Lung (tissue), 12 donors: ENCODE data around the gene IGFBP5. TPM values are rescaled to one million over a fixed set of nuclear protein-coding genes. Genes with fewer than 3 reads are reported as not detected.

Experiments used
- ATAC-seq: fragments of 200-7000 bp; cut with Tn5 transposase; one replicate; pipeline ENCODE4 v1.9.1; 2020; ENCODE audit warnings: moderate number of reproducible peaks; ENCODE audit not compliant: insufficient read depth, low FRiP score
- DNase-seq, 3 donors: peaks; one replicate each; pipeline ENCODE4 v3.0.0-alpha.2; 2013 to 2017
- H3K27ac ChIP-seq, 2 donors: one replicate each; pipeline ENCODE4 v1.5.1; 2013; ENCODE audit warnings: mild to moderate bottlenecking in 2 of 2, moderate library complexity in 2 of 2, control low read depth in 1 of 2, inconsistent platforms in 1 of 2, low read depth in 1 of 2, low read length in 1 of 2
- H3K27me3 ChIP-seq, 3 donors: one replicate each; pipeline ENCODE4 v1.5.1; 2013; ENCODE audit warnings: low read length in 2 of 3; ENCODE audit not compliant: control insufficient read depth in 3 of 3, insufficient read depth in 3 of 3
- H3K36me3 ChIP-seq, 4 donors: one replicate each; pipeline ENCODE4 v1.5.1; 2013; ENCODE audit warnings: low read length in 4 of 4, mild to moderate bottlenecking in 1 of 4, moderate library complexity in 1 of 4; ENCODE audit not compliant: control insufficient read depth in 4 of 4, insufficient read depth in 4 of 4
- H3K4me1 ChIP-seq, 5 donors: one replicate each; pipeline ENCODE4 v1.5.1; 2013; ENCODE audit warnings: low read length in 5 of 5, mild to moderate bottlenecking in 2 of 5, moderate library complexity in 1 of 5; ENCODE audit not compliant: control insufficient read depth in 5 of 5, insufficient read depth in 5 of 5
- H3K4me3 ChIP-seq: one replicate; pipeline ENCODE4 v1.5.1; 2013; ENCODE audit warnings: mild to moderate bottlenecking, control low read depth, moderate library complexity
- H3K9ac ChIP-seq, 2 donors: one replicate each; pipeline ENCODE4 v1.5.1; 2013; ENCODE audit warnings: low read length in 2 of 2, control low read depth in 1 of 2; ENCODE audit not compliant: insufficient read depth in 1 of 2
- H3K9me3 ChIP-seq, 4 donors: one replicate each; pipeline ENCODE4 v1.5.1; 2013; ENCODE audit warnings: low read length in 3 of 4, mild to moderate bottlenecking in 1 of 4, moderate library complexity in 1 of 4; ENCODE audit not compliant: control insufficient read depth in 4 of 4, insufficient read depth in 3 of 4
- CTCF ChIP-seq: IDR thresholded peaks from 2 replicates; pipeline ENCODE4 v1.5.1; 2012; ENCODE audit warnings: mild to moderate bottlenecking; ENCODE audit errors: control extremely low read depth, extremely low read depth
- WGBS, 2 donors: extraction: QIAGEN DNeasy Blood & Tissue Kit; methylation state at CpG; one replicate each; pipeline ENCODE4 v1.1.7; 2013; 5-methylcytosine and 5-hydroxymethylcytosine counted together
- polyA plus RNA-seq, 2 donors: library from polyadenylated mRNA; stranded (reverse); fragments of 200-250 nt; gene quantifications; one replicate each; pipeline ENCODE4 v1.2.1, GENCODE V29; 2013
- total RNA-seq, 2 donors: library from RNA; depleted of rRNA in 1 of 2; stranded (reverse); fragments of >200 nt in 1 of 2; gene quantifications; one replicate each; pipeline ENCODE4 v1.2.1, GENCODE V29; 2014 to 2021
- donor health status: control.
- donor health status: control.
- donor health status: Bipolar disorder and iron deficiency.
- donor health status: healthy.
- donor health status: DM: yes; HTN: yes; CAD: no.

IGFBP5 gene
- total and polyA plus RNA-seq, 4 donors: 22.2 to 196 (median 86.8) TPM

- no peak for ATAC-seq
- no peak for TF ChIP-seq CTCF
- H3K27ac ChIP-seq: no peak overlapping the region
Observed at GRCh38 chr2:216672466-216672865, 22.9 kb downstream of the IGFBP5 start.

GRCh38 chr2:216671791-216672343 lies 23.5 kb downstream of the IGFBP5 start:
- H3K27ac ChIP-seq: no peak overlapping the region

More at GRCh38 chr2:216672466-216672865, 22.9 kb downstream of the IGFBP5 start:
- H3K9ac ChIP-seq: no peak overlapping the region
- H3K9me3 ChIP-seq: no peaks in the 10 kb centered on the region
- H3K27me3 ChIP-seq: no peaks in the 10 kb centered on the region
- H3K4me3 ChIP-seq: no peak overlapping the region
- no peak for DNase-seq
- WGBS, 2 donors: 90 to 91% methylated on average over 10 of the region's 10 CpGs
- H3K36me3 ChIP-seq: peaks cover 0 to 20% (median 4%) of the 10 kb centered on the region in 4 donors
- no peaks in the 10 kb centered on the region for H3K4me1 ChIP-seq

GRCh38 chr2:216671081-216671411 lies 24.3 kb downstream of the IGFBP5 start:
- no peak overlapping the region for H3K4me3 ChIP-seq
- ATAC-seq: no peak
- no peak for DNase-seq
- H3K27ac ChIP-seq: no peak overlapping the region
- H3K27me3 ChIP-seq: no peaks in the 10 kb centered on the region
- peaks cover 0 to 16% (median 2%) of the 10 kb centered on the region in 4 donors for H3K36me3 ChIP-seq
- H3K9ac ChIP-seq: no peak overlapping the region
- TF ChIP-seq CTCF: no peak
- no peaks in the 10 kb centered on the region for H3K9me3 ChIP-seq
- 91 to 95% methylated on average over 11 of the region's 11 CpGs for WGBS, 2 donors
- peaks cover 0 to 1% (median 0%) of the 10 kb centered on the region in 5 donors for H3K4me1 ChIP-seq

More at GRCh38 chr2:216671791-216672343, 23.5 kb downstream of the IGFBP5 start:
- Histone ChIP-seq H3K4me3 (no peak overlapping the region), H3K4me1 (no peaks in the 10 kb centered on the region), H3K9me3 (no peaks in the 10 kb centered on the region), H3K36me3 (peaks cover 0 to 16% (median 4%) of the 10 kb centered on the region in 4 donors), H3K9ac (no peak overlapping the region), H3K27me3 (no peaks in the 10 kb centered on the region)
- 84 to 90% methylated on average over 12 of the region's 12 CpGs for WGBS, 2 donors
- TF ChIP-seq CTCF: no peak
- no peak for ATAC-seq
- DNase-seq: no peak
